ENCODE data around the gene TRAF3.

DNA sequence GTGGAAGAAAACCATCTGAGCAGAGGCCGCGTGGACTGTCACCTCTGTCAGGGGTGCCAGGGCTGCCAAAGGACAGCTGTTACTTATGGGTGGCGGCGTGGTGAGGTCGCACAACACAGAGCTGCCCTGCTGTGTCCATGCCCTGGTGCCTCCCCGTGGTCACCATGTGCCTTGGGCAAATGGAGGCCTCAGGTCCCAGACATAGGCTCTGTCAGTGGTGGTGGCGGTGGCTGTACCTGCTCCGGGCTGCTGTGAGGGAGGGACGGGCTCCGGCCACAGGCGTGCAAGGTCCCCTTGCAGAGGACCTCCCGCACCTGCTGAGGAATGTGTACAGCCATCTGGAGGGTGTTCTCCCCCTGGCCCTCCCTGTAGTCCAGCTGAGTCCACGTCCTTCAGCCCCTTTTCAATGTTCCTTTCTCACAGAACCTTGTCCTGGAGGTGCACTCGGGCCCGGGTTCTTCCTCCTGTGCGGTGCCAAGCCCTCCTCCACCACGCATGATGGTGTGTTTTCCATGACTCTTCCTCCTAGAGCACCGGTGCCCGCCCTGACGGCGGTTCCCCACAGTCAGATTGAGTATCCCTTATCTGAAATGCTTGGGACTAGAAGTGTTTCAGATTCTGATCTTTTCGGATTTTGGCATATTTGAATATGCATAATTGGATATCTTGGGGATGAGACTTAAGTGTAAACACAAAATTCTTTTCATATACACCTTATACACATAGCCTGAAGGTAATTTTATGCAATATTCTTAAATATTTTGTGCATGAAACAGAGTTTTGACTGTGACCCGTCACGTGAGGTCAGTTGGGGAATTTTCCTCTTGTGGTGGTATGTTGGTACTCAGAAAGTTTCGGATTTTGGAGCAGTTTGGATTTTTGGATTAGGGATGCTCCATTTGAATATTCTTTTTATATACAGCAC lies 49.8 kb downstream of the TRAF3 start:
- TF ChIP-seq EP300 (IDR thresholded peaks at IDR 0.05; ENCODE audit: borderline replicate concordance), result no peak
- TF ChIP-seq, protein P1, sequence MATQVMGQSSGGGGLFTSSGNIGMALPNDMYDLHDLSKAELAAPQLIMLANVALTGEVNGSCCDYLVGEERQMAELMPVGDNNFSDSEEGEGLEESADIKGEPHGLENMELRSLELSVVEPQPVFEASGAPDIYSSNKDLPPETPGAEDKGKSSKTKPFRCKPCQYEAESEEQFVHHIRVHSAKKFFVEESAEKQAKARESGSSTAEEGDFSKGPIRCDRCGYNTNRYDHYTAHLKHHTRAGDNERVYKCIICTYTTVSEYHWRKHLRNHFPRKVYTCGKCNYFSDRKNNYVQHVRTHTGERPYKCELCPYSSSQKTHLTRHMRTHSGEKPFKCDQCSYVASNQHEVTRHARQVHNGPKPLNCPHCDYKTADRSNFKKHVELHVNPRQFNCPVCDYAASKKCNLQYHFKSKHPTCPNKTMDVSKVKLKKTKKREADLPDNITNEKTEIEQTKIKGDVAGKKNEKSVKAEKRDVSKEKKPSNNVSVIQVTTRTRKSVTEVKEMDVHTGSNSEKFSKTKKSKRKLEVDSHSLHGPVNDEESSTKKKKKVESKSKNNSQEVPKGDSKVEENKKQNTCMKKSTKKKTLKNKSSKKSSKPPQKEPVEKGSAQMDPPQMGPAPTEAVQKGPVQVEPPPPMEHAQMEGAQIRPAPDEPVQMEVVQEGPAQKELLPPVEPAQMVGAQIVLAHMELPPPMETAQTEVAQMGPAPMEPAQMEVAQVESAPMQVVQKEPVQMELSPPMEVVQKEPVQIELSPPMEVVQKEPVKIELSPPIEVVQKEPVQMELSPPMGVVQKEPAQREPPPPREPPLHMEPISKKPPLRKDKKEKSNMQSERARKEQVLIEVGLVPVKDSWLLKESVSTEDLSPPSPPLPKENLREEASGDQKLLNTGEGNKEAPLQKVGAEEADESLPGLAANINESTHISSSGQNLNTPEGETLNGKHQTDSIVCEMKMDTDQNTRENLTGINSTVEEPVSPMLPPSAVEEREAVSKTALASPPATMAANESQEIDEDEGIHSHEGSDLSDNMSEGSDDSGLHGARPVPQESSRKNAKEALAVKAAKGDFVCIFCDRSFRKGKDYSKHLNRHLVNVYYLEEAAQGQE (IDR thresholded peaks at IDR 0.05; ENCODE audit: low read depth), result no peak
